ENCODE results near the gene MTHFD1L.

The MTHFD1L gene

GRCh38 chr6:151067684-151068596 lies 202.4 kb downstream of the MTHFD1L start:
- Histone ChIP-seq H3K36me3 (ENCODE audit: insufficient read depth, low read length) (no peaks in the 10 kb centered on the region), H3K27ac (ENCODE audit: low read depth, low read length) (peak overlapping the region; percentile 100), H2AFZ (ENCODE audit: low read length, unreplicated experiment) (peak overlapping the region; percentile 51)

GRCh38 chr6:151068761-151069312 lies 203.3 kb downstream of the MTHFD1L start:
- Histone ChIP-seq H3K27me3 (ENCODE audit: insufficient read depth, low read length) (no peaks in the 10 kb centered on the region), H2AFZ (ENCODE audit: low read length, unreplicated experiment) (no peak overlapping the region), H3K4me1 (ENCODE audit: control insufficient read depth, insufficient read depth, low read length, unreplicated experiment) (peaks cover 55% of the 10 kb centered on the region), H3K36me3 (ENCODE audit: insufficient read depth, low read length) (no peaks in the 10 kb centered on the region), H3K27ac (ENCODE audit: low read depth, low read length) (peak overlapping the region; percentile 100), H3K79me2 (ENCODE audit: control insufficient read depth, insufficient read depth, low read length, unreplicated experiment) (peaks cover 4% of the 10 kb centered on the region), H3K4me3 (ENCODE audit: low read depth, low read length) (peak overlapping the region; percentile 68)

More at GRCh38 chr6:151067684-151068596, 202.4 kb downstream of the MTHFD1L start:
- peaks cover 4% of the 10 kb centered on the region for H3K79me2 ChIP-seq (ENCODE audit: control insufficient read depth, insufficient read depth, low read length, unreplicated experiment)
- H3K27me3 ChIP-seq (ENCODE audit: insufficient read depth, low read length): no peaks in the 10 kb centered on the region
- H3K4me1 ChIP-seq (ENCODE audit: control insufficient read depth, insufficient read depth, low read length, unreplicated experiment): peaks cover 64% of the 10 kb centered on the region
- peak overlapping the region; percentile 68 for H3K4me3 ChIP-seq (ENCODE audit: low read depth, low read length)

GRCh38 chr6:151069641-151070040 lies 204.1 kb downstream of the MTHFD1L start:
- Histone ChIP-seq H3K79me2 (ENCODE audit: control insufficient read depth, insufficient read depth, low read length, unreplicated experiment) (peaks cover 4% of the 10 kb centered on the region), H3K27ac (ENCODE audit: low read depth, low read length) (peak overlapping the region; percentile 100), H2AFZ (ENCODE audit: low read length, unreplicated experiment) (no peak overlapping the region), H3K36me3 (ENCODE audit: insufficient read depth, low read length) (peaks cover 8% of the 10 kb centered on the region), H3K4me3 (ENCODE audit: low read depth, low read length) (peak overlapping the region; percentile 68; the same call in 1 of the 2 replicates), H3K27me3 (ENCODE audit: insufficient read depth, low read length) (no peaks in the 10 kb centered on the region), H3K4me1 (ENCODE audit: control insufficient read depth, insufficient read depth, low read length, unreplicated experiment) (peaks cover 48% of the 10 kb centered on the region)

- peaks cover 10% of the 10 kb centered on the region for H3K36me3 ChIP-seq (ENCODE audit: insufficient read depth, low read length)
- peaks cover 48% of the 10 kb centered on the region for H3K4me1 ChIP-seq (ENCODE audit: control insufficient read depth, insufficient read depth, low read length, unreplicated experiment)
- peak overlapping the region; percentile 100 for H3K27ac ChIP-seq (ENCODE audit: low read depth, low read length)
These were observed 205.1 kb downstream of the MTHFD1L start for GRCh38 chr6:151070631-151071051.

GRCh38 chr6:151071295-151071694 lies 205.8 kb downstream of the MTHFD1L start:
- peaks cover 10% of the 10 kb centered on the region for H3K36me3 ChIP-seq (ENCODE audit: insufficient read depth, low read length)

More at GRCh38 chr6:151070631-151071051, 205.1 kb downstream of the MTHFD1L start:
- Histone ChIP-seq H3K79me2 (ENCODE audit: control insufficient read depth, insufficient read depth, low read length, unreplicated experiment) (peaks cover 4% of the 10 kb centered on the region), H2AFZ (ENCODE audit: low read length, unreplicated experiment) (no peak overlapping the region), H3K27me3 (ENCODE audit: insufficient read depth, low read length) (no peaks in the 10 kb centered on the region), H3K4me3 (ENCODE audit: low read depth, low read length) (peak overlapping the region; percentile 73)

GRCh38 chr6:151073146-151073545 lies 207.6 kb downstream of the MTHFD1L start:
- Histone ChIP-seq H3K27ac (ENCODE audit: low read depth, low read length) (no peak overlapping the region), H3K4me3 (ENCODE audit: low read depth, low read length) (no peak overlapping the region), H3K4me1 (ENCODE audit: control insufficient read depth, insufficient read depth, low read length, unreplicated experiment) (peaks cover 35% of the 10 kb centered on the region), H3K79me2 (ENCODE audit: control insufficient read depth, insufficient read depth, low read length, unreplicated experiment) (peaks cover 4% of the 10 kb centered on the region), H3K36me3 (ENCODE audit: insufficient read depth, low read length) (peaks cover 11% of the 10 kb centered on the region), H3K27me3 (ENCODE audit: insufficient read depth, low read length) (no peaks in the 10 kb centered on the region), H2AFZ (ENCODE audit: low read length, unreplicated experiment) (no peak overlapping the region)

More at GRCh38 chr6:151071295-151071694, 205.8 kb downstream of the MTHFD1L start:
- Histone ChIP-seq H2AFZ (ENCODE audit: low read length, unreplicated experiment) (no peak overlapping the region), H3K27me3 (ENCODE audit: insufficient read depth, low read length) (no peaks in the 10 kb centered on the region), H3K4me1 (ENCODE audit: control insufficient read depth, insufficient read depth, low read length, unreplicated experiment) (peaks cover 48% of the 10 kb centered on the region), H3K79me2 (ENCODE audit: control insufficient read depth, insufficient read depth, low read length, unreplicated experiment) (peaks cover 4% of the 10 kb centered on the region), H3K27ac (ENCODE audit: low read depth, low read length) (peak overlapping the region; percentile 100), H3K4me3 (ENCODE audit: low read depth, low read length) (peak overlapping the region; percentile 73)

- H3K27ac ChIP-seq (ENCODE audit: low read depth, low read length): no peak overlapping the region
- peaks cover 29% of the 10 kb centered on the region for H3K4me1 ChIP-seq (ENCODE audit: control insufficient read depth, insufficient read depth, low read length, unreplicated experiment)
- H3K27me3 ChIP-seq (ENCODE audit: insufficient read depth, low read length): no peaks in the 10 kb centered on the region
- H3K36me3 ChIP-seq (ENCODE audit: insufficient read depth, low read length): peaks cover 16% of the 10 kb centered on the region
- peaks cover 4% of the 10 kb centered on the region for H3K79me2 ChIP-seq (ENCODE audit: control insufficient read depth, insufficient read depth, low read length, unreplicated experiment)
- no peak overlapping the region for H3K4me3 ChIP-seq (ENCODE audit: low read depth, low read length)
- H2AFZ ChIP-seq (ENCODE audit: low read length, unreplicated experiment): no peak overlapping the region
These were observed 208.2 kb downstream of the MTHFD1L start for GRCh38 chr6:151073701-151074100.

- Histone ChIP-seq H3K79me2 (ENCODE audit: control insufficient read depth, insufficient read depth, low read length, unreplicated experiment) (no peaks in the 10 kb centered on the region), H3K27me3 (ENCODE audit: insufficient read depth, low read length) (no peaks in the 10 kb centered on the region), H3K36me3 (ENCODE audit: insufficient read depth, low read length) (peaks cover 16% of the 10 kb centered on the region), H3K27ac (ENCODE audit: low read depth, low read length) (peak overlapping the region; percentile 40), H3K4me3 (ENCODE audit: low read depth, low read length) (no peak overlapping the region), H3K4me1 (ENCODE audit: control insufficient read depth, insufficient read depth, low read length, unreplicated experiment) (peaks cover 16% of the 10 kb centered on the region), H2AFZ (ENCODE audit: low read length, unreplicated experiment) (no peak overlapping the region)
These were observed 209.5 kb downstream of the MTHFD1L start for GRCh38 chr6:151075005-151075404.

GRCh38 chr6:151075527-151075926 lies 210.0 kb downstream of the MTHFD1L start:
- Histone ChIP-seq H3K27me3 (ENCODE audit: insufficient read depth, low read length) (no peaks in the 10 kb centered on the region), H3K79me2 (ENCODE audit: control insufficient read depth, insufficient read depth, low read length, unreplicated experiment) (no peaks in the 10 kb centered on the region), H3K36me3 (ENCODE audit: insufficient read depth, low read length) (peaks cover 16% of the 10 kb centered on the region), H3K27ac (ENCODE audit: low read depth, low read length) (peak overlapping the region; percentile 40), H3K4me1 (ENCODE audit: control insufficient read depth, insufficient read depth, low read length, unreplicated experiment) (peaks cover 11% of the 10 kb centered on the region), H3K4me3 (ENCODE audit: low read depth, low read length) (no peak overlapping the region), H2AFZ (ENCODE audit: low read length, unreplicated experiment) (no peak overlapping the region)

- no peaks in the 10 kb centered on the region for H3K79me2 ChIP-seq (ENCODE audit: control insufficient read depth, insufficient read depth, low read length, unreplicated experiment)
- H3K27me3 ChIP-seq (ENCODE audit: insufficient read depth, low read length): no peaks in the 10 kb centered on the region
- H3K4me1 ChIP-seq (ENCODE audit: control insufficient read depth, insufficient read depth, low read length, unreplicated experiment): peaks cover 6% of the 10 kb centered on the region
- H3K36me3 ChIP-seq (ENCODE audit: insufficient read depth, low read length): peaks cover 16% of the 10 kb centered on the region
- no peak overlapping the region for H3K4me3 ChIP-seq (ENCODE audit: low read depth, low read length)
- H3K27ac ChIP-seq (ENCODE audit: low read depth, low read length): peak overlapping the region; percentile 40
- H2AFZ ChIP-seq (ENCODE audit: low read length, unreplicated experiment): no peak overlapping the region
These were observed 210.5 kb downstream of the MTHFD1L start for GRCh38 chr6:151075930-151076555.

Data from ACC112 (cell line).